Stimulated activated CD4-positive, alpha-beta T cell treated with anti-CD3 and anti-CD28 coated beads, Interleukin-1b, Interleukin-23, amount 100 ng/mL, for 24 hours (primary cell): ENCODE results near the gene LEF1.

Source experiments
- DNase-seq, 4 experiments: peaks; one replicate each; pipeline ENCODE4 v3.0.0-alpha.2; 2020; ENCODE audit warnings: low read depth in 4 of 4, low spot score in 1 of 4

LEF1 gene

DNA sequence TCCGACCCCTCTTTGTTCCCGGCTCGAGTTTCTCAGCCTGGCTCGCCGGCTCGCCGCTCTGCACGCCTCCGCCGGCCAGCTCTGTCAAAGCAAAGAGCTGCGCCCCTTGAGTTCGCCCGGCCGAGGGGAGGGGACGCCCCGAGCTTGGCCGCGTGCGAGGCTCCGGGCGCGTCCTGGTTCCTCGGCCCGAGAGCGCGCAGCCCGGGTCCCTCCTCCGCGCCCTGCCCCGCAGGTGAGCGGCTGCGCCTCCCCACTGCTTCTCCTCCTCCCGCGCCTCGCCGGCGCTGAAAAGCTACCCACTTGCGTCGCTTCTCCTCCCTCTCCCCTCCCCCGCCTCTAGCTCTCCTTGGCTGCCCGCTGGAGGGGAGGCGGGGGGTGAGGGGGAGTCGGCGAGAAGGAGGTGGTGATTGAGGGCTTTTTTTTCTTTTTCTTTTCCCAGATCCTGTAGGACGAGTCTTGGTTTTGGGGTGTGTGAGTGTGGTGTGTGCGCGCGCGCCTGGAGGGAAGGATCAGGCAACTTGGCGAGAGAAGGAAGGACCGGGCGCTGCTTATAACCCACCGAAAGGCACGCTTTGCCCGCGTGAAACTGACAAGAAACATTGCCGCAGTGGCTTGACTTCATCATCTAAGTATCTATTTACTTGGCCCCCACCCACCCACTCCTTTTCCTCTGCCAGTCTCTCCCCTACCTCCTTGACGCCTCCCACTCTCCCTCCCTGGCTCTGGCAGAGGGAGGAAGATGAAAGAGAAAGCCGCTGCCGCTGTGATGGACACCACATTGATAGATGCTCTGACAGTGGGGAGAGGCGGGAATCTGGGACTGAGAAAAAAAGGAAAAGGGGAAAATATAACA, at the start of gene LEF1:
Gene LEF1 (minus strand): TSS at position 262 of the 853 bp plus-strand sequence. CDS start 1,165 bp downstream, outside the sequence.
- peak in 3 of 4 experiments; percentile 49 to 72 (median 62) for DNase-seq

DNA sequence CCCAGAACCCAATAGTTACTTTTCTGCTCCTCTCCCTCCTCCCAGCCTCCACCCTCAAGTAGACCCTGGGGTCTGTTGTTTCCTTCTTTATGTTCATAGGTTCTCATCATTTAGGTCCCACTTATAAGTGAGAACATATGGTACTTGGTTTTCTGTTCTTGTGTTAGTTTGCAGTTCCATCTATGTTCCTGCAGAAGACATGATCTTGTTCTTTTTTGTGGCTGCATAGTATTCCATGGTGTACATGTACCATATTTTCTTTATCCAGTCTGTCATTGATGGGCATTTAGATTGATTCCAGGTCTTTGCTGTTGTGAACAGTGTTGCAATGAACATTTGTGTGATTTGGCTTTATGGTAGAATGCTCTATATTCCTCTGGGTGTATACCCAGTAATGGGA, 47.8 kb upstream of the LEF1 start:
- DNase-seq, result no peak

DNA sequence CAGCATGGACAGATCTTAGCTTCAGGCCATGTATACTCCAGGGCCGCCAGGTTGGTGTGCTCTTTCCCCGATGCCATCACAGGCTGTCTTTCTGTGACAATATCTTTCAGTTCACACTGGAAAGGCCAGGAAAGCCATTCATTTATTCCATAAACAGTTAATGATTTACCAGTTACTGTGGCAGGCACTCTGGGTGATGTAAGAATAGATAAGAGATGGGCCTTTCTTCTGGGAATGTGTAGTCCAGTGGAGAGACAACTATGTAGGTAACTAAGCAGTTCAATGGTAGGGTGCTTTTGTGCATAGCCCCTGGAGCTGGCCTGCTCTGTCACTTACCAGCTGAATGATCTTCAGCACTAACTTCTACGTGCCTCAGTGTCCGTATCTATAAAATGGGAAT, 46.3 kb upstream of the LEF1 start:
- no peak for DNase-seq

DNA sequence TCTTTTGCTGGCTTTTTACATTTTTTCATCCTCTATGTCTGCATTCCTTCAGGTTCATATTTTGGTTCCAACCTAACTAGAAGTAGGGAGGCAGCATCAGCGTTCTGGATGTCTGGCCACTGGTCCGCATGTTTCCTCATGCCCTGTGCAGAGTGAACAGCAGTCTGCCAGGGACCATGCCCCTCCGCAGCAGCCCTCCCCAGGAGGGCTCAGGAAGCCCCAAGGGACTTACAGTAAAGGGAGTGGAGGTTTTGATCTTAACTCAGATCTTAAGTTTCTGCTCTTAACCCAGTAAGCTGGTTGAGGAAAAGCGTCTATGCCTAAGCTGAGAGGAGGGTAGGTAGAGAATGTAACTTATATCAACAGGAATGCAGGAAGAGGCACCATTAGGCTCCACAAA, 45.0 kb upstream of the LEF1 start:
- DNase-seq, result no peak

DNA sequence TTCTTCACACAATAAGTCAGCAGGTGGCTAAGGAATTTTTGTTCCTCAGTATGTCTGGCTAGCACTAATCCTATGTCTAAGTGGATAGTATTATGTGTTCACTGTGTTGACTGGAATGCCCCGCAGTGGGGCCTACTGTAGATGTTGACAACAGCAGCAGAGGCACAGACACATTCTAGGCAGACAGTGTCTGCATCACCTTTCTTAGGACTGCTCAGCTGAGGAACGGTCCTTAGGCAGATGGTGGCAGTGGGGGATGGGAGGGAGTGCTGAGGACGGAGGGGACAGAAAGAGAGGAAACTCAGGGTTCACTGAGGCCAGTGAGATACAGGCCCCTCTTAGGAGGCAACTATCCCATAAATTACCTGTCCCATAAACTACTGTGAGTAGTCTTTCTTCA, 44.6 kb upstream of the LEF1 start:
- DNase-seq, result no peak

DNA sequence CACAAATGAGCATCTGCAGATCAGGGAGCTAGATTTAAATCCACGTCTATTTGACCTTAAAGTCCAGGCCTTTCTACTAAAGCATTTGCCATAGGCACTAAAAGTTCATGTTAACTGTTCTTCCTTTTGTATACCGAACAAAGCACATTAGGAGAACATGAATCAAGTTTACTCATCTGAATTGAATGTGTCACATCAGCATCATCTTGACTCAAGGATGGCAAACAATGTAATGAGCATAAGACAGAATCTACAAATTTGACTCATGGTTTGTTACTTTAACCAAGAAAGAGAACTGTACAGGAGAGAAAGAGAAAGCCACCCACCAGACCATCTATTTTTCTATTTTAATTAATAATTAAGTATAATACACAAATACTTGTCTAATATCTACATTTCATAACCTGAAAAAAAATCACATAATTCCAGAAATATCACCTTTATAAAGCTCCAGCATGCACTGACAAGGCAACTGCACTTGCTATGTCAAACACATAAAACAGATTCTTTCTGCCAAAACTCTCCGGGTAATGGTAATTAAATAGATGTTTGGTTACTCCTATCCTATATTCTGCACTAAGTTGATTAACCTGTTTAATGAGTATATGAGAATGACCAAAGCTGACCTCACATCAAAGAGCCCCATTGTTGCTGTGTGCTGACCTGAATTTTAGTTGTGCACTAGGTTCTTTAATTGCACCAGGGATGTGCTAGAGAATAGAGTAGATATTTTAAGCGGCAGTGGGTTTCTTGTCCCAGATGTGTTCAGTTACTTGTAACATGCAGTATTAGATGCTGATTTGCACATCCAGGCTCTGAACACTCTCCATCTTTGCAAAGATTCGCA, 42.5 kb upstream of the LEF1 start:
- no peak for DNase-seq

DNA sequence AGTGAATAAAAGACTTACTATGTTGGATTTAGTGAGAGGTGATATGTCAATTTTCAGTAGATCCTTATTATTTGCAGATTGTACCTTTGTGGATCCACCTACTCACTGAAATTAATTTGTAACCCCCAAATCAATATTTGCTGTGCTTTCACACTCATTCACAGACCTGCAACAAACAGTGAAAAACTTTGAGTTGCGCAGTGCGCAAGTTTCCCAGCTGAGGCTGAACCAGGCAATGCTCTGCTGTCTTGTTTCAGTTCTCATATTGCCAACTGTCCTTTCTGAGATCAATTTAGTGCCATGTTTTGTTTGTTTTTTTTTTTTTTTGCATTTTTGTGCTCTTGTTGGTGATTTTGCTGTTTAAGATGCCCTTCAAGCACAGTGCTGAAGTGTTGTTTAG, 40.8 kb upstream of the LEF1 start:
- DNase-seq, result no peak

DNA sequence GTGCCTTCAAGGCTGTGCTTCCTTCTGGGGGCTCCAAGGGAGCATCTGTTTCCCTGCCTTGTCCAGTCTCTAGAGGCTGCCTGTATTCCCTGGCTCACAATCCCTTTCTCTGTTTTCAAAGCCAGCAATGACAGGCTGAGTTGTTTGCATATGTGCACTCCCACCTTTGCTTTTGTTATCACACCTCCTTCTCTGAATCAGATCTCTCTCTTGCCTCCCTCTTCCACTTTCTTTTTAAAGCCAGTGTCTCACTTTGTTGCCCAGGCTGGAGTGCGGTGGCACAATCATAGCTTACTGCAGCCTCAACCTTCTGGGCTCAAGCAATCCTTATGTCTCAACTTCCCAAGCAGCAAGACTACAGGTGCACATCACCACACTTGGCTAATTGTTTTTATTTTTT, 37.1 kb upstream of the LEF1 start:
- DNase-seq, result no peak

DNA sequence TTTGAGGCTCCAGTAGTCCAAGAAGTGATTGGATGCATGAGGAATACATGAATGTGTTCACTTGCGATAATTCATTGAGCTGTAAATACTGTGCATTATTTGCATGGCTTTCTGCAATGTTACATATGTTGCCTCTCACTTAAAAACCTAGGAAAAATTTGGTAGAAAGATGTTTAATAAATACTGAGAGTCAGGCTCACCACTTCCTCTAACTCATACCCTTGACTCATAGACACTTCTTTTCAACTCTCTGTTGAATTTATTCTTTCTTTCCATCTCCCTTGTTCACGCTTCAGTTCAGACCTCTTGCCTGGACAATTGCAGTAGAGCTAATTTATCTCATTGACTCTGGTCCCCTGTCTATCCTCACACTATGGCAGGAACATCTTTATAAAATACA, 35.8 kb upstream of the LEF1 start:
- no peak for DNase-seq

DNA sequence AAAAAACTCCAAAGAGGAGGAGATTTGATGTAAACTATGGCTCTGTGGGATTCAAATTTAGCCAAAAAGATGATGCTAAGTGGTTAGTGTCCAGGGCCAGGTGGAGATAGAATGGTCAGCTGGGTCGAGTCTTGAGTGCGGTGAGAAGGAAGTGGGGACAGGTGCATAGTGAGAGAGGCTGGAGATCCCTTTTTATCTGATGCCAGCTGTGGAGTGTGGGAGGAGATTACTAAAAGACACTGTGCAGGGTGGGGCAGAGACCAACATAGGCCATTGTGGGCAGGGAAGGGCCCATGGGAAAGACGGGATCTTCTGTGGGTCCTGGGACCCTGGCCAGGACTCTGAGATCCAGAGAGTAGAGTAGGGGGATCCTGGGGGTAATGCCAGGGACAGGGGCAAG, 34.6 kb upstream of the LEF1 start:
- DNase-seq, result no peak

DNA sequence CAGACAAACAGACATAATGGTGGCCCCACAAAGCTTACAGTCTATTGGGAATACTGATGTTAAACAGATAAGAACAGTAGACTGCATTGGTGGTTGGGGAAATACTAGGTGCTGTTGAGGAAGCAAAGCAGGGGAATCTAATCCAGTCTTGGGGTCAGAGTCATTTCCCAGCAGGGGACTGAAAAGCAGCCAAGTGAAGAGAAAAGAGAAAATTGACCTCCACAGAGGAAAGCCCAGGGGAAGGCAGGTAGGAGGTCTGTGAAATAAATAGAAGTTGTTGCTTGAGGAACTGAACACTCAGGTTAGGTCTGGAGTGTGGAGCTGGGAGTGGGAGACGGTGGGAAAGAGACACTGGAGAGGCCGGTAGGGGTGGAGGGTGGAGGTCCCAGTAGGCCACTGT, 33.0 kb upstream of the LEF1 start:
- no peak for DNase-seq

DNA sequence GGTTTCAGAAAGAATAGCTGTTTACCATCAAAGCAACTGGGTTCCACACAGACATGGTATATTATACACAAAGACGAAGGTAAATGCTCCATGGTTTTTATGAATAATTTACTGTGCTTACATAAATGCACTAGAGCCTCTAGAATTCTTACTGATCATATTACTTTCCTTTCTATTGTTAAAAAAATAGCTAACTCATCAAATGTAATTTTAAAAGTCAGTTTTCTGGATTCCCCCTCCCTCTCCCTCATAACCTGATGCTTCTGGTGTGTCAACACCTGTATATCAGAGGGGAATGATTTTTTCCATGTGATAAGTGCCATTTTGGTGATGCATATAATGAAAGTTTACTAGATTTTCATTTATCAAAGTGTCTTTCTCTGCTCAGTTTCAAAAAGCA, 31.1 kb upstream of the LEF1 start:
- no peak for DNase-seq

DNA sequence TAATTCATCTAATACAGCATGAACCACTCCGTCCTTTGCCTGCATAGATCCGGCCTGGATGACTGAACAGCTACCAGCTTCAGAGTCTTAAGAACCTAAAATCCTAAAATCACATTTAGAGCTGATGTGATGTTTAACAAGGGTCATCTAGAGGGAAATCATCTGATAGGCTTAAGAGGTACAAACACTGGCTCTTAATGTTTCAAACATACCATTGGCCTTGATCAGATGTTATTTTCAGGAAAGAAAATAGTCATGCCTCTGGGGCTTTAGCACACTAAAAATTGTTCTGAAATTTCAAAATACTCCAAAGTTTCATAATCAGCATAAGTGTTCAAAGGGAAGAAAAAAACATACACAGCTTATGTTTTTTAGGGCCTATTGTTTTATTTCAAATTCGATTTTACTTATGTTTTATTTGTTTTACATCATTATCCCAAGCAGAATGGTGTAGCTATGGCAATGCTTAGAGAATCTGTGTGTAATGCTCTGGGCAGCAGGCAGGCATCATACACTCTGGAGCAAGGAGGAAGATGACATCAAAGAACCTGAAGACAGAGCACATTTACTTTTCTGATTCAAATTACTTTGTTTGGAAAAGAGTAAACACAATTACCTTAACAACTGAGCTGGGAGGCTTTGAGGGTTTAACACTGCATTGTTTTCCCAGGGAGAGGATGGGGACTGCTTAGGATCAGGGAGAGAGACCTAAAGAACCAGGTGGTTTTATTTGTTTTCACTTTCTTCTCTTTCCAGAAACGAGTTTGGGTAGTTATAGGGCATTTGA, 25.3 kb upstream of the LEF1 start:
- no peak for DNase-seq

DNA sequence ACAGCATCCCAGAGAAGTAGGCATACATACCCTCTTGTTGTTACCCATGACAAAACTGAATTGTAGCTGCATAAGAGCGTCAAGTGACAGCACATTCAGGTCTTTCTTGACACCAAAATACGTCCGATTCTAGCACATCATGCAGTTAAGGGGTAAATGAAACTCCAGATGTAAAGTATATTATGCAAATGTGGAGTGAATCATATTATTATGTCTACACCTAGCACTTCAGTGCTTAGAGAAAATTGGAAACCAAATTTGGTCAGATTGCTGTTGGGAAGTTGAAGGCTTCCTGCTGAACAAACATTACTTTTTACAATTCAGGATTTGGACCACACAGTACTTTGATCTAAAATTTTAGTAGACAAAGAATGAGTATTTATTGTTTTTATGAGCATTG, 24.2 kb upstream of the LEF1 start:
- DNase-seq, result no peak

DNA sequence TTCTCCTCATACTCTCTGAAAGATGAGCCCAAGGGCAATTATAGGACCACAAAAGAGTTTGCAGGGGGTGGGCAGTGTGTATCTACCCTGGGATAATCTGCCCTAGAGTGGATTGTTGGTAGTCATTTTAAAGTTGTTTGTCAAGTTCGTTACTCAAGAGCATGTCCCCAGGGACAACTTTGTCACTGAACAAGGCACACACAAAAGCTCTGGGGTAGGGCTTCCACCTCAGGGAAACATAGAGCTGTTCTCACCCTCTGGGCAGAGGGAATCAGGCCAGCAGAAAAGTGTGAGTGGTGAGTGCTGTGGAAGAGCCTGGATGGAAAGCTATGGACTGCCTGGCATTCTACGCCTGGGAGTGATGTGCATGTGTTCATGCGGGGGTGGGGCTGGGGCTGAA, 23.3 kb upstream of the LEF1 start:
- no peak for DNase-seq

DNA sequence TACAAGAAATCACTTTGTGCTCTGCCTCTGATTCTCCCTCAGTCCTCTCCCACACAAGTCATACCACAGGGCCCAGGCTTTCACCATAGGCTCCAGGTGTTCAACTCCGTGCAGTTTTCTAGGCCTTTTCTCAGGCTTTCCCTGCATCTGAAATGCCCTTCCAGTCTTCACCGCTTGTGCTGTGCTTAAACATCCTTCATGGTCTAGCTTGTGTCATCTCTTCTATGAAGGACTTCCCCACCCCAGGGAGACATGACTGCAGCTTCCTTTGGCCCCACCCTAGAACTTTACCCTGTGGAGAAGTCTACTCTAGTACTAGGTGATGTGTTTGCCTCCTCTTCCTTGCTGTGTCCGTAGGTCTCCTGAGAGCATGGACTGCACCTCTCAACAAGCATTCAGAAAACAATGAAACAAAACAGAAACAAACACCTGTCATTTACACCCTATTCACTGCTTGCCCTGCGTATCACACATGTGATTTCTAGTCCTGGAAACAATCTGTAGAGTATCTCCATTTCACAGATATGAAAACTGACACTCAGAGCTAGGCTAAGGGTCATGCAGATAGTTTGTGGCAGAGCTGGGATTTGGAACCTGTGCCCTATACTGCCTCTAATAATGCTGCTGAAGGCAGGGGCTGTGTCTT, 22.7 kb upstream of the LEF1 start:
- DNase-seq, result no peak

DNA sequence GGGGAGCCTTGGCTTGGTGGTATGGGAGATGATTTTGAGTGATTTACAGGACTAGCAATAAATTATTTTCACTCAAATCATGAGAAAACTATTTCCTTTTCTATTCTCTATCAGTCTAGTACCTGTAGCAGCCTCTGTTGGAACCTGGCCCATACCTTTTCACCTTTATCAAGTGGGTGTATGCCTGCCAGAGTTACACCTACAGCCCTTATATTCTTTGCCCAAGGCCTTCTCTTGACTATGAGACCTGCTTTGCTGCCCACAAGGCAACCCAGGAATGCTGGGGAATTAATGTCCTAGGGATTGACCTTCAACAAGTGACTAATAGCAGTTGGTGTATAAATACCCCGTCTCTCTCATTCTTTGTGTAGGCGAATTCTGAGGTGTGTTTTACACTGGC, 20.0 kb upstream of the LEF1 start:
- DNase-seq, result no peak

DNA sequence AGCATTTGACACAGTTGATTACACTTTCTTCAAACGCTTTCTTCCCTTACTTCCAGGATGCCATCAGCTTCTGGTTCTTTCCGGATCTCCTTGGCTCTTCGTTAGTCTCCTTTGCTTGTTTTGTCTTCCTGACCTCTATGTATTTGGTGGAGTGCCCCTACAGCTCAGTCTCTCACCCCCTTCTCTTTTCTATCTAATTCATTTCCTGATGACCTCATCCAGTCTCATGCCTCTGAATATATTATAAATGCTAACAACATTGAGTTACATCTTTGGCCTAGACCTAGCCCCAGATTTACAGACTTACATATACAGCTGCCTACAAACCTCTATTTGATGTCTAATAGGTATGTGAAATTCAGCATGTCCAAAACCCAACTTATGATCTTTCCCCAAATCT, 16.5 kb upstream of the LEF1 start:
- DNase-seq, result no peak

DNA sequence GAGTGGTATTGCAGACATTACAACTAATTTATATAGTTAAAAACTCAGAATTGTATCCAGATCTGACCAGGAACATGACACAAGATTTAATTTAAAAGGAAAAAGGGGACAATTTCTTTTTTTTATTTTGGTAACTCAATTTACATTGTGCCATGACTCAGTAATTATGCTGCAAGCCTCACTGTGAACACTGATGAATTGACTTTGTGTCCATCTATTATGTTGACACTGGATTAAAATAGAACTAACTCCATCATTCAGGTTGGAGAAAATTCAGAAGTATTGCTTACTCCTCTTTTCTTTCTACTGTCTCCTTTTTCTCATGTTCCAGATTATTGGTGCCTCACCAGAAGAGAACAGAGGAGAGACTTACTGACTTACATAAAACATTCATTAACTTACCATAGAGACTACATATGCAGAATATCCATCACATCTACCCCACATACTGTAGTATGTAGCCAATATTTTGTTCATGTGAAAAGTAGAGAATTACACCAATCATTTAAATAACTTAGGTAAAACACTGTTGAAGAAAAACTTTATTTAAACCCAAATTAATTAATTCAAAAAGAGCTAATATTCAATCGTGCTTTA, 15.8 kb upstream of the LEF1 start:
- no peak for DNase-seq

DNA sequence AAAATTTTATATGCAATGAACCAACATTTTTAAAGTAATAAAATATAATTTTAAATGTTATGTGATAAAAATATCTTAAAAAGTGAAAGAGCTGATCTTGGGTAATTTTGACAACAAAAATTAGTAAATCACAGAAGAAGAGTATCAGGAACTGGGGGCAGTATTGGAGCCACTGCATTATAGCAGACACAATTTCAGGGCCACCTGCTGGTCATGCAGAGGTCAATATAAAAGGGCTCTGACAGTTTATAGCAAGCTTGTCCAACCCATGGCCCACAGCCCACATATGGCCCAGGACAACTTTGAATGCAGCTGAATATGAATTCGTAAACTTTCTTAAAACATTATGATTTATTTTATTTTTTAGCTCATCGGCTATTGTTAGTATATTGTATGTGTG, 13.0 kb upstream of the LEF1 start:
- DNase-seq, result no peak

DNA sequence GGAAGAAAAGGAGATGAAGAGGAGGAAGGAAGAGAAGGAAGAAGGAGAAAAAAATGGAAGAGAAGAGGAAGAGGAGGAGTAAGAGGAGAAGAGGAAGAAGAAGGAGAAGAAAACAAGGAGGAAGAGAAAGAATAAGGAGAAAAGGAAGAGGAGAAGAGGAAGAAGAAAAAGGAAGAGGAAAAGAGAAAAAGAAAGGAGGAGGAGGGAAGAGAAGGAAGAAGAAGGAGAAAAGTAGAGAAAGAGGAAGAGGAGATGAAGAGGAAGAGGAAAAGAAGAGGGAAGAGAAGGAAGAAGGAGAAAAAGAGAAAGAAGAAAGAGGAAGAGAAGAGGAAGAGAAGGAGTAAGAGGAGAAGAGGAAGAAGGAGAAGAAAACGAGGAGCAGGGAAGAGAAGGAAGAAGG, 11.8 kb upstream of the LEF1 start:
- DNase-seq, result no peak
